GM19324 (cell line): ENCODE measurements around the gene ADGB.

Experiments
- ATAC-seq: cut with Tn5 transposase; IDR thresholded peaks from one replicate; pipeline ENCODE4 v1.9.1; 2021; ENCODE audit warnings: mild to moderate bottlenecking, moderate library complexity; ENCODE audit not compliant: unreplicated experiment, low FRiP score

Gene ADGB

DNA sequence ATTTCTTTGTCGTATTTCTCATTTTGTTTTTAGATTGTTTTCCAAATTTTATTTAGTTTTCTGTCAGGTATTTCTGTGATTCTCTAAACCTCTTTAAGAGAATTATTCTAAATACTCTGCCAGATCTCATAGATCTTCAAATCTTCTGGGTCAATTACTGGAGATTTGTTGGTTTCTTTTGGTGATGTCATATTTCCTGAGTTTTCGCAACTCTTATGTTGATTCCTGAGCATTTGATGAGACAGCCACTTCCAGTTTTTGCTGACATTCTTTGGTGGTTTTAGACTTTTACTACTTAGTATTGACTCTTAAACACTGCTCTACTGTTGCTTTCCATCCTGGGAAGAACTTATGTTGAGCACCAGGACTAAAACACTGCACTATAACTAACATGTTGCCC lies 21.9 kb downstream of the ADGB start:
- no peak for ATAC-seq

- no peak for ATAC-seq
These were observed 29.6 kb downstream of the ADGB start for GRCh38 chr6:146628350-146628749.

DNA sequence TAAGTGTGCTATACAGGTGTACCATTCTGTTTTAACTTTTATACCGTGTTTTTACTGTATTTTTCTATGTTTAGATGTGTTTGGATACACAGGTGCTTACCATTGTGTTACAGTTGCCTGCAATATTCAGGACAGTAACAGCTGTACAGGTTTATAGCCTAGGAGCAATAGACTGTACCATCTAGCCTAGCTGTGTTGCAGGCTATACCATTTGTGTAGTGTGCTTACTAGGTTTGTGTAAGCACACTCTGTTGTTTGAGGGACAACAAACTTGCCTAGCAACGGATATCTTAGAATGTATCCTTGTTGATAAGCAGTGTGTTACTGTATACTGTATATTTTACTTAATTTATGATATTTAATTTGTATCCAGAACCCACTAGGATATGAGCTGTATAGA lies 35.2 kb downstream of the ADGB start:
- no peak for ATAC-seq

DNA sequence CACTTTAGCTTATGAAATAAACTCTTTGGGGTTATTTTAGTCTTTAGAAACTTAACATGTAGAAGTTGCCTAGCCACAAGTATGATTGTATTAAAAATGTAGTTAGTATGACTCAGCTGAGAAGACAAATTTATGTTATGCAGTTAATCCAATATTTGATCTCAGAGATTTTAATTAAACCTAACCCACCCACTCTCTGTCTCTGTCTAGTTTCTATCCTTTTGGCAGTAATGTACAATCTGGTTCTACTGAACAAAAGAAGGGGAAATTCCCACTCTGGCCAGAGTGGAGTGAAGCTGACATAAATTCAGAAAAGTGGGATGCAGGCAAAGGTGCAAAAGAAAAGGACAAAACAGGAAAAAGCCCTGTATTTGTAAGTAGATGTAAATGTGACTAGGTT lies 36.4 kb downstream of the ADGB start:
- ATAC-seq: no peak

GRCh38 chr6:146636481-146636880 lies 37.7 kb downstream of the ADGB start:
- no peak for ATAC-seq

- ATAC-seq: no peak
These were observed 44.1 kb downstream of the ADGB start for GRCh38 chr6:146642921-146643320.

- ATAC-seq: no peak
These were observed 52.2 kb downstream of the ADGB start for GRCh38 chr6:146650799-146651481.

DNA sequence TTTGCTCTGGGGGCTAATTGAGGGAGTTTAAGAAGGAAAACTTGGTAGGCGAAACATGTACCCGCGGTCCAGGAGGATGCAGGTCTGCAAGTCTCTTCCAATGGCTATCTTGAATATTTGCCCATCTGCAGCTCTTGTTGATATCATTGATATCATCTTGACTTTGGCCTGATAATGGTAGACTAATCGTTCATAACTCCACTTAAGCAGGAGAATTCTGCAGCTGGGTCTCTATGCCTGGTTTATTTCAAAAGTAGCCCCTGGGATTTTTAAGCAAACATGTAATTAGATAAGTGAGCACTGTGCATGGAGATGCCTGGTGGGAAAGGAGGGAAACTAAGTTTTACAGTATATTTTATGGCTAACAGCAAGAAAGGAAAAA lies 52.7 kb downstream of the ADGB start:
- no peak for ATAC-seq

DNA sequence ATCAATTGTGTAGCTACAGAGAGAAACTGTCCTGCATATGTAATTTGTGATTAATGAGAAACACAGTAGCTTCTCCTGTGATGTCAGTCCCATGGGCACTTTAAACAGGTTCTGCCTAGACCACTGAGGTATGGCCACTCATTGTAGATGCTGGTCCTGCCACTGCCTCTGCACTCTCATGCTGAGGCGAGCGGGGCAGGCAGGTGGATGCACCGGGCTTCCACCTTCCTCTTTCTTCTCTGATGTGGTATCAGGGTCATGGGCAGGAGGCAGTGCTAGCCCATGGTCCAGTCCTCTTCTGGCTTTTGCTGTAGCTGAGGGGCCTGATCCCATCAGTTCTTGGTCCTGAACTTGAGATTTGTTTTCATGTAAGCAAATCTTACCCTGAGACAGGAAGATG lies 58.7 kb downstream of the ADGB start:
- no peak for ATAC-seq

GRCh38 chr6:146664871-146665360 lies 66.1 kb downstream of the ADGB start:
- no peak for ATAC-seq

GRCh38 chr6:146666909-146667308 lies 68.1 kb downstream of the ADGB start:
- ATAC-seq: no peak

DNA sequence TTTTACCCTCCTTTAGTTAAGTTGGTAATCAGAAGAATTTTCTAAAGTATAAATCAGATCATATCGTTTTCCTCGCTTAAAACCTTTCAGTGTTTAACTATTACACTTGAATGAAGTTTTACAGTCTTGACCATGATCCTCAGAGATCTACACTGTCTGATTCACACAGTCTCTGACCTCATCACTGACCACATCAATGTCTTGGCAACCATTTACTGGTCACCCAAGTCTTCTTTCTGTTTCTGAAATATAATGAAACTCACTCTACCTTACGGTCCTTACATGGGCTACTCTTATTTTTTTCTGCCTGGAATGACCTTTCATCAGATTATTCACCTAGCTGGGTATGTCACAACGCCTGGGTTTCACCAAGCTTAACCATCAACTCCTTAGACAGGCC lies 71.4 kb downstream of the ADGB start:
- ATAC-seq: no peak

DNA sequence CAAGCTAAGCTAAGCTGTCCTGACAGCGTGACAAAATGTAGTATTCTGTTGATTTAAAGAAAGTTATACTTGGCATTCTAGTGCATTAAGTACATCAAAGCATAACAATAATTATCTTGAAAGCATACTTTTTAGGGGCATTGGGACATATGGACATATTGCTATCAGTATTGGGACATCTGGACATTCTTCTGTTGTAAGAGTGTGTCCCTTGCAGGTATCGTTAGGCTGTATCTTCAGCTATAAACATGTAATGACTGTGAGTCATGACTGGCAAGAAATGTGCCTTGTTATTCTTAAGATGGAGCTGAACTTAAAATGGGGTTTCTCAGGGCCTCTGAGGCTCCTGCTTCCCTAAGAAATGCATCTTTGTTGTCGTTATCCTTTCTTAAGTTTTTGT lies 74.3 kb downstream of the ADGB start:
- no peak for ATAC-seq

GRCh38 chr6:146679386-146679785 lies 80.6 kb downstream of the ADGB start:
- no peak for ATAC-seq

DNA sequence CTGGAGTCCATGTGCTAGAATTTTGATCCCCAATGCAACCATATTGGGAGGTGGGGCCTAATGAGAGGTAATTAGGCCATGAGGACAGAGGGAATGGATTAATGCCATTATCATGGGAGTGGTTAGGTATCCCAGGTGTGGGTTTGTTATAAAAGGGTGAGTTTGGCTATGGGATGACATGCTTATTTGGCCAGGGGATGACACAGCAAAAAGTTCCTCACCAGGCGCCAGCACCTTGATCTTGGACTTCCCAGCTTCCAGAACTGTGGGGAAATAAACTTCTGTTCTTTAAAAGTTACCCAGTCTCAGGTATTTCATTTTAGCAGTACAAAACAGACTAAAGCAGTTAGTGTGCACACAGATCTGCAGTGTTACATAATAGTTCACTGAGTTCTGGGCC lies 84.1 kb downstream of the ADGB start:
- no peak for ATAC-seq

GRCh38 chr6:146689806-146690205 lies 91.0 kb downstream of the ADGB start:
- ATAC-seq: no peak

DNA sequence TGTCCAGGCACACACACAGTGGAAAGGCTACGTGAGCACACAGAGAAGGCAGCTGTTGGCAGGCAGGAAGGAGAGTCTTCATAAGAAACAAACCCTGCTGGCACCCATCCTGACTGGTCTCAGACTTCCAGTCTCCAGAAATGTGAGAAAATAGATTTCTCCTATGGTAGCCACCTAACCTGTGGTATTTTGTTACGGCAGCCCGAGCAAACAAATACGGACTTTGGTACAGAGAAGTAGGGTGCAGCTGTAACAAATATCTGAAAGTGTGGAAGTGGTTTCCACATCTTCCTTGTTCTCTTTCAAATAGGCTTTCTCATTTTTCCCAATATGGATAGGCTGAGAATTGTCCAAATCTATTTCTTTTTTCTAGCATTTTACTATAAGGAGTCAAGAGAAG lies 94.6 kb downstream of the ADGB start:
- no peak for ATAC-seq

GRCh38 chr6:146697921-146698320 lies 99.1 kb downstream of the ADGB start:
- ATAC-seq: no peak

- ATAC-seq: peak; percentile 59
These were observed 101.4 kb downstream of the ADGB start for GRCh38 chr6:146700078-146700686.

GRCh38 chr6:146701632-146702031 lies 102.9 kb downstream of the ADGB start:
- ATAC-seq: no peak

DNA sequence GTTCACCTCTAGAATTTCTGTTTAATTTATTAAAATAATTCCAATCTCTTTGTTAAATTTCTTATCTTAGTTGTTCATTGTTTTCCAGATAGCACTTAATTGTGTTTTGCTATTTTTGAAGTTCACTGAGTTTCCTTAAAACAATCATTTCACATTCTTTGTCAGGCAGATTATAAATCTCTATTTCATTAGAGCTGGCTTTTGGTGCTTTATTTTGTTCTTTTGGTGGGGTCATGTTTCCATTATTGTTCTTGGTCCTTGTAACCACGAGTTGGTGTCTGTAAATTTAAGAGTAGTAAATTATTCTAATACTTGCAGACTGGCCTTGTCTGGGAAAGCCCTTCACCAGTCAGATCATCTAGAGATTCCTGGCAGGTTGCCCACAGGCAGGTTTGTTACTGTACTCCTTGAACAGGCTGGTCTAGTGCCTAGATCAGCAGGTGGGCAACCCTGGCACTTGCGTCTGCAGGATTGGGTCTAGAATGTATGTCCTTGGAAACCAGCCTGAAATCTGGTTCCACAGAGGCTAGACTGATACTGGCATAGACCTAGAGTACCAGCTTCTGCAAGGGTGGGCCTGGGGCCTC lies 110.4 kb downstream of the ADGB start:
- no peak for ATAC-seq

DNA sequence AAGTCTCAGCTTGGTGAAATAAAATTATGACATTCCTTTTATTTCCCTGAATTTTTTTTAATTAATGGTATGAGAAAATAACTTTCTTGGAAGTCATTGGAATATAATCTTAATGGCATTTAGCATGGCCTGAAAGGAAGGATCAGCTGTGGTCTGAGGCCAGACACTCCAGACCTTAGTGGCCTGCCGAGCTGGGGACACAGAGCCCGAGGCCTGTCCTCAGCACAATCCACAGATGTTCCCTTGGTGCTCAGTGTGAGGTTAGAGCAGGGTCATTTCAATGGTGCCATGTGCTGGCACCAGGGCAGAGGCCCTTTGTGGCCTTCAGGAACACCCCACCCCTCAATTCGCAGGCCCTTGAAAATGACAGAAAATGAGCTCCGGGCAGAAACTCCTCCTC lies 120.6 kb downstream of the ADGB start:
- no peak for ATAC-seq
